HG03108 (cell line): ENCODE data around the gene DARS2.

Experiments used
- ATAC-seq: cut with Tn5 transposase; IDR thresholded peaks from one replicate; pipeline ENCODE4 v1.9.1; 2021; ENCODE audit warnings: moderate library complexity; ENCODE audit not compliant: unreplicated experiment

DARS2 gene

GRCh38 chr1:173884701-173885100 lies 60.2 kb downstream of the DARS2 start:
- ATAC-seq: no peak

DNA sequence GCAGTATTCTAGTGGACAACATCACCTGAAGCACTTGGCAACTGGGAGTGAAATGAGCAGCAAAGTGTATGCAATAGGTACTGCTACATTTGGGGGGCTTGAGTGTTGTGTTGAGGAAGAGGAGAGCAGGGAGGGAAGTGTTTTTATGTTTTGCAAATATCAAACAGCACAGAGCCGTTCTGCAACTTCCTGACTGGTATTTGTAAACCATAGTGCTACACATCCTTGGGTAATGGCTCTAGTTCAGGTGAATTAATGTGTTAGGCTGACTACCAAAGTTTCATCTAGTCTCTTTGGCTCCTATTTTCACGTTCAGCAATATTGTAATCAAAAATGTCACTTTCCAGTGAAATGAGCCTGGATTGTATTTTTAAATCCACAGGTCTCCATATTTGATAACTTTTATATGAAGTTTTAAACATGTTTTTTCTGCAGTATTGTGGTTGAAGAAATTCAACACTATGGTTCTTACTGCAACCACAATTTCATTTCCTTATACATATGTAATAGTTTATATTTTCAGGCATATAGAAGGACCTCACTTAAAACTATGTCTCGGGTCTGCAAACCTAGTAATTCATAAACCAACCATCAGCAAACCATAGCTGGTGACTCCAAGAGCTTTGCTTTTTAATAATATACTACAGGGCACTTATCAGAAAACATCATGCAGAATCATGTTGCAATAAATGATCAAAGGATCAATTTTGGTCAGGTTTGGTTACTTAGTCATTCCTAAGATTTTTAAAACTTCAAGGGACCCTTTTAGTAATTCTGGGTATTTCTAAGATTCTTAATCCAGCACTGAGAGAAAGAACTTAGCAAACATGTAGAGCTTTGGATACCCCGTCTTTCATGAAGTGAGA lies 62.5 kb downstream of the DARS2 start:
- ATAC-seq: no peak

DNA sequence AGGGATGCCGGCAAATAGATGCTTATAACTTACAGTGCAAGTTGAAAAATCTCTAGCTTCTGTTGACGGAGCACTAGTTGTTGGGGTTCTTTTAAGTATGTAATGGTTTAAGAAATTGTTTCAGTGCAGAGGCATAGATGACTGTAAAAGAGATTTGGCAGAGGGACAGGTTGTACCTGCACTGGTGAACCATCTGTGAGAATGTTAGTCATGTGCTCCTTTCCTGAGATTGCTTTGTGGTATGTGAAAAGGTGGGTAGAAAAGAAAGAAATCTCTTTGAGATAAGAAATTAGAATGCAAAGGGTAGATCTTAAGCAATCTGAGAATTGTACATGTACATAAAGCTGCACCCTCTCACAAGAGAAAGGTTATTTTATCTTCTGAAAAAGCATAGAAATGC lies 63.2 kb downstream of the DARS2 start:
- no peak for ATAC-seq

DNA sequence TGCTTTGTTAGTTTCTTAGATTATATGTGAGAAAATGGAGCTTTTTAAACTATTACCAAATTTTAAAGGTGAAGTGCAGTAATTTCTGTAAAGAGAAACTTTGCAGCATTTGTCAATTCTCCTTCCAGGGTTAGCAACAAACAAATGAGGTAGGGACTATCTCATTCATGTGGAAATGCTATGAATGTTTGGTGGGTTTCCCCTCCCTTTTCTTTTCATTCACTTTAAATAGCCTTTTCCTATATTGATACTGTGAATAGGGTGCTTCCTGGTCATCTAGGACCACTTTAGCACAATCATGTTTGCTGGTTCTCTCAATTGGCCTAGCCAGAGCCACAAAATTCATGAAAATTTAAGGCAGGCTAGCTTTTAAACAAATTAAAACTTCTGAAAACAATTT lies 64.3 kb downstream of the DARS2 start:
- no peak for ATAC-seq

DNA sequence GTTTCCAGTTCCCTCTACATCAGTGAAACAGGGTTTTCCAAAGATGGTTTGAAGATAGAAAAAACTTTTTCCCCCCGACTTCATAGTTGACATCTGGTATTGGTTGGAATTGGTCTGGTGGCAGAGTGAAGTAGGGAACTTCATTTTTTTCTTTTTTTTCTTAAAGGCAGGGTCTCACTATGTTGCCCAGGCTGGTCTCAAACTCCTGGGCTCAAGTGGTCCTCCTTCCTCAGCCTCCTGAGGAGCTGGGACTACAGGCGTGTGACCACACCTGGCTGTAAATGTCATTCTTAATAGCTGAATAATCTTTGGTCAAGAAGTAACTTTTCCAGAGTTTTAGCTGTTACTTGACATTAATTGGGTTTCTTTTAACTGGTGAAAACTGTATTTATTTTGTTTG lies 65.4 kb downstream of the DARS2 start:
- ATAC-seq: no peak

DNA sequence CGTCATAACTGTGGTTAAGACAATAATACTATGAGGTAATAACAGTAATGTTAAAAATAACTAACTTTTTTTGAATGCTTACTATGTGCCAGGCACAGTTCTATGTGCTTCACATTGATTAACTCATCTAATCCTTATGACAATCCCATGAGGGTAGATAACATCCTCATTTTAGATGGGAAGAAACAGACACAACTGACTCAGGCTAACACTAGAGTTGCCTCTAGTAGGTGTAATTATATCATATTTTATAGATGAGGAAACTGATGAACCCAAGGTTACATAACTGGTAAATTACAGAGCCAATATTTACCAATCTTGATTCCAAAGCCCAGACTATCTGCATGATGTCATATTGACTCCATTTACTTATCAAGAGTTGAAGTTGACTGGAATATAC lies 69.1 kb downstream of the DARS2 start:
- no peak for ATAC-seq

GRCh38 chr1:173894189-173894588 lies 69.7 kb downstream of the DARS2 start:
- ATAC-seq: no peak

DNA sequence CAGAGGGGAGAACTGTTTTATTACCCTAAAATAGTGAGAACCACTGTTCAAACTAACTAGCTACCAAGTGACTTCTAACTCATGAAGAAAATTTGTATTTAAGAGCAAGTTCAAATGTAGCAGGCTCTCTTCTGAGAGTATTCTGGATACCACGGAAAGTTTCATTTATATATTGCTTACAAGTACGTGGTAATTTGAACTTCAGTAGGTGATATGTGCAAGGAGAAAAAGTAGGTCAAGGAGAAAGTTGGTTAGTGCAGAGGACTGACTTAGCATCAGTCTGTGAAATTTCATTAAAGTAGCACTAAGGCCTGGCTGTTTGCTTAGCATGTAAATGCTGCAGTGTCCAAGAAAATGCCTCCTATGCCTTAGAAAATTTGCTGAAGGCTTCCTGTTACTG lies 76.0 kb downstream of the DARS2 start:
- ATAC-seq: no peak

DNA sequence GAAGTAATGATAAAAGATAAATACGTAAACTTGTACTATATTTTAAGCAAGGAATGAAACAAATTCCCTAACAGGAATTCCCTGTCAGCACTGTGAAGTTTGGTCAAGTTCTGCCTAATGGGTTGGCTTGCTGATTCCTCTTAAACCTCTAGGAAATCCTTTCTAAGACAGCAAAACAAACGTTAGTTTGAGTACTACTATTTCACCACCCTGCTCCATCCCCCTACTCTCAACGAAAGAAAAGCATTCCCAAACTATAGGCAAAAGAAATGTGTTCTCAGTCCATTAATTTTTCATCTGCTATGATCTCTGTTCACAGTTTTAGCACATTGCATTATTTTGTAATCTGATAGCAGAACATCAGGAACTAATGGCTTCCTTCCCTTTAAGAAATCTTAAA lies 76.5 kb downstream of the DARS2 start:
- ATAC-seq: no peak

- ATAC-seq: no peak
Measured at GRCh38 chr1:173903827-173904531, 79.5 kb downstream of the DARS2 start.
